BJ (cell line): Measurements from ENCODE around the gene OR2L8. TPM values are rescaled to one million over a fixed set of nuclear protein-coding genes. Genes with fewer than 3 reads are reported as not detected.

Source experiments
- CTCF ChIA-PET: fragments of 350-600 bp; formaldehyde crosslinking; extraction: SDS; loops from one replicate; lab custom pipeline; 2021; ENCODE audit warnings: antibody characterized with exemption, inconsistent platforms; lab: Yijun Ruan, JAX
- POLR2A ChIA-PET: fragments of 300-600 bp; sonication (Branson Sonifier 250); formaldehyde crosslinking; extraction: SDS; loops from one replicate; lab custom pipeline; 2021; ENCODE audit warnings: antibody characterized with exemption; lab: Charles Lee
- DNase-seq: peaks from one replicate; pipeline ENCODE4 v3.0.0-alpha.2; 2011; ENCODE audit warnings: low read depth
- H3K27me3 ChIP-seq: 2 replicates; pipeline ENCODE4 v1.6.0; 2011; ENCODE audit warnings: low read length; ENCODE audit not compliant: control insufficient read depth, insufficient read depth
- H3K36me3 ChIP-seq: 2 replicates; pipeline ENCODE4 v1.5.1; 2011; ENCODE audit warnings: low read length; ENCODE audit not compliant: control insufficient read depth, insufficient read depth
- H3K4me3 ChIP-seq: 2 replicates; pipeline ENCODE4 v1.5.1; 2011; ENCODE audit warnings: low read depth, mild to moderate bottlenecking, control low read depth, low read length
- polyA plus RNA-seq: library from polyadenylated mRNA; depleted of rRNA; stranded (reverse); fragments of >200 nt; gene quantifications from 2 replicates; pipeline ENCODE4 v1.2.3, GENCODE V29; 2011; rRNA removed
- small RNA-seq: library from RNA; depleted of rRNA; stranded (forward); fragments of <200 nt; gene quantifications from one replicate; pipeline ENCODE3, GENCODE V24; 2012; ENCODE audit warnings: low replicate concordance, low read depth; ENCODE audit not compliant: insufficient read length
- TF ChIP-seq, protein P1 (sequence below): IDR thresholded peaks from 2 replicates; pipeline ENCODE4 v1.5.1; 2011; ENCODE audit warnings: low read depth, mild to moderate bottlenecking, control low read depth, inconsistent platforms, low read length, moderate library complexity; ENCODE audit not compliant: insufficient read depth

OR2L8 gene
- polyA plus RNA-seq, 1 experiment, result not detected

- TF ChIP-seq, protein P1, sequence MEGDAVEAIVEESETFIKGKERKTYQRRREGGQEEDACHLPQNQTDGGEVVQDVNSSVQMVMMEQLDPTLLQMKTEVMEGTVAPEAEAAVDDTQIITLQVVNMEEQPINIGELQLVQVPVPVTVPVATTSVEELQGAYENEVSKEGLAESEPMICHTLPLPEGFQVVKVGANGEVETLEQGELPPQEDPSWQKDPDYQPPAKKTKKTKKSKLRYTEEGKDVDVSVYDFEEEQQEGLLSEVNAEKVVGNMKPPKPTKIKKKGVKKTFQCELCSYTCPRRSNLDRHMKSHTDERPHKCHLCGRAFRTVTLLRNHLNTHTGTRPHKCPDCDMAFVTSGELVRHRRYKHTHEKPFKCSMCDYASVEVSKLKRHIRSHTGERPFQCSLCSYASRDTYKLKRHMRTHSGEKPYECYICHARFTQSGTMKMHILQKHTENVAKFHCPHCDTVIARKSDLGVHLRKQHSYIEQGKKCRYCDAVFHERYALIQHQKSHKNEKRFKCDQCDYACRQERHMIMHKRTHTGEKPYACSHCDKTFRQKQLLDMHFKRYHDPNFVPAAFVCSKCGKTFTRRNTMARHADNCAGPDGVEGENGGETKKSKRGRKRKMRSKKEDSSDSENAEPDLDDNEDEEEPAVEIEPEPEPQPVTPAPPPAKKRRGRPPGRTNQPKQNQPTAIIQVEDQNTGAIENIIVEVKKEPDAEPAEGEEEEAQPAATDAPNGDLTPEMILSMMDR, result no peak
- Histone ChIP-seq H3K36me3 (no peaks in the 10 kb centered on the region), H3K27me3 (no peaks in the 10 kb centered on the region), H3K4me3 (no peak within 1 kb of the TSS)
- DNase-seq, result no peak
- CTCF ChIA-PET, result no interaction called here
- POLR2A ChIA-PET, result no interaction called here
Observed at GRCh38 chr1:247964933-247965332, 16.3 kb downstream of the OR2L8 start, which contains the start of gene OR2AK2. OR2AK2 (plus strand) TSS chr1:247965233; CDS start chr1:247965377, 144 bp downstream.

GRCh38 chr1:247966532-247967204, 18.0 kb downstream of the OR2L8 start:
- Histone ChIP-seq H3K4me3 (no peak overlapping the region), H3K27me3 (no peaks in the 10 kb centered on the region), H3K36me3 (no peaks in the 10 kb centered on the region)
- ChIA-PET POLR2A (no interaction called here), CTCF (no interaction called here)
- no peak for DNase-seq
- TF ChIP-seq, protein P1, result no peak

- Histone ChIP-seq H3K36me3 (no peaks in the 10 kb centered on the region), H3K27me3 (no peaks in the 10 kb centered on the region), H3K4me3 (no peak overlapping the region)
- TF ChIP-seq, protein P1, result no peak
- CTCF ChIA-PET, result no interaction called here
- POLR2A ChIA-PET, result no interaction called here
- DNase-seq, result no peak
Observed at GRCh38 chr1:247992986-247993385, 44.3 kb downstream of the OR2L8 start.

GRCh38 chr1:247998811-247999210, 50.2 kb downstream of the OR2L8 start:
- POLR2A ChIA-PET, result no interaction called here
- Histone ChIP-seq H3K36me3 (no peaks in the 10 kb centered on the region), H3K27me3 (no peaks in the 10 kb centered on the region), H3K4me3 (no peak overlapping the region)
- DNase-seq, result no peak
- CTCF ChIA-PET, result no interaction called here
- TF ChIP-seq, protein P1, result no peak

Small RNA genes lying within 50 kb of the gene (small RNA-seq; reads per million reads assigned to genes)
- gene RF00019, result not detected

Other genes with a start within 250 kb of the OR2L8 start
- not detected in 2 replicates for gene OR6F1, start 232.2 kb upstream of the OR2L8 start, polyA plus RNA-seq
- gene OR14K1, start 210.2 kb upstream of the OR2L8 start, polyA plus RNA-seq, result not detected in 2 replicates
- gene OR14A2, start 200.7 kb upstream of the OR2L8 start, polyA plus RNA-seq, result not detected in 2 replicates
- not detected in 2 replicates for gene OR1C1, start 188.3 kb upstream of the OR2L8 start, polyA plus RNA-seq
- not detected in 2 replicates for gene OR14A16, start 124.7 kb upstream of the OR2L8 start, polyA plus RNA-seq
- gene OR11L1, start 107.0 kb upstream of the OR2L8 start, polyA plus RNA-seq, result not detected in 2 replicates
- gene TRIM58, start 91.7 kb upstream of the OR2L8 start, polyA plus RNA-seq, result not detected in 2 replicates
- not detected in 2 replicates for gene OR2W3, start 53.3 kb upstream of the OR2L8 start, polyA plus RNA-seq
- not detected in 2 replicates for gene OR2T8, start 28.6 kb upstream of the OR2L8 start, polyA plus RNA-seq
- not detected in 2 replicates for gene OR2AJ1, start 24.0 kb upstream of the OR2L8 start, polyA plus RNA-seq
- gene OR2AK2, start 16.4 kb downstream of the OR2L8 start, polyA plus RNA-seq, result not detected in 2 replicates
- gene OR2L5, start 64.8 kb downstream of the OR2L8 start, polyA plus RNA-seq, result not detected in 2 replicates
- not detected in 2 replicates for gene OR2L2, start 81.2 kb downstream of the OR2L8 start, polyA plus RNA-seq
- gene OR2L3, start 98.0 kb downstream of the OR2L8 start, polyA plus RNA-seq, result not detected in 2 replicates
- gene OR2L13, start 146.3 kb downstream of the OR2L8 start, polyA plus RNA-seq, result not detected in 2 replicates
- gene OR2M5, start 196.3 kb downstream of the OR2L8 start, polyA plus RNA-seq, result not detected in 2 replicates
- not detected in 2 replicates for gene OR2M2, start 226.0 kb downstream of the OR2L8 start, polyA plus RNA-seq
- not detected in 2 replicates for gene OR2M3, start 248.4 kb downstream of the OR2L8 start, polyA plus RNA-seq